WTC11 (cell line): ENCODE results near the gene VEGFA. TPM values are rescaled to one million over a fixed set of nuclear protein-coding genes. Genes with fewer than 3 reads are reported as not detected.

ENCODE experiments used
- ATAC-seq: fragments of 200-7000 bp; cut with Tn5 transposase; 2 replicates; pipeline ENCODE4 v1.10.0; 2021; ENCODE audit warnings: mild to moderate bottlenecking, moderate library complexity
- CTCF ChIA-PET: fragments of 300-600 bp; sonication (Branson Sonifier 250); formaldehyde crosslinking; loops from one replicate; lab custom pipeline; 2021; ENCODE audit warnings: antibody characterized with exemption; lab: Charles Lee
- POLR2A ChIA-PET: fragments of 350-600 bp; sonication (Branson Sonifier 250); formaldehyde crosslinking; loops from one replicate; lab custom pipeline; 2021; ENCODE audit warnings: antibody characterized with exemption; lab: Charles Lee
- DNase-seq: peaks from one replicate; pipeline ENCODE4 v3.0.0; 2021; ENCODE audit warnings: low spot score
- H3K27ac Mint-ChIP-seq: 2 replicates; pipeline ENCODE4 v1.8.0; 2021; ENCODE audit warnings: mixed read lengths
- H3K27me3 Mint-ChIP-seq: 2 replicates; pipeline ENCODE4 v1.8.0; 2021; ENCODE audit warnings: low read depth, mild to moderate bottlenecking, moderate library complexity, mixed read lengths
- H3K36me3 Mint-ChIP-seq: 2 replicates; pipeline ENCODE4 v1.8.0; 2021; ENCODE audit warnings: mixed read lengths
- H3K4me1 Mint-ChIP-seq: 2 replicates; pipeline ENCODE4 v1.8.0; 2022; ENCODE audit warnings: mixed read lengths
- H3K4me3 Mint-ChIP-seq: 2 replicates; pipeline ENCODE4 v1.8.0; 2021; ENCODE audit warnings: mild to moderate bottlenecking, moderate library complexity, mixed read lengths
- H3K9me3 Mint-ChIP-seq: 2 replicates; pipeline ENCODE4 v1.8.0; 2021; ENCODE audit warnings: mixed read lengths
- ATF6 ChIP-seq: sonication (generic); formaldehyde crosslinking; IDR thresholded peaks from 2 replicates; pipeline ENCODE4 v1.8.1; 2023; ENCODE audit warnings: mild to moderate bottlenecking, missing genetic modification reagents
- CDX4 ChIP-seq: fragments of 250-450 bp; sonication (Bioruptor Pico); IDR thresholded peaks from 2 replicates; pipeline ENCODE4 v1.9.0; 2021; ENCODE audit warnings: moderate library complexity, mild to moderate bottlenecking, inconsistent platforms, borderline replicate concordance
- FOXP4 ChIP-seq: sonication (generic); formaldehyde crosslinking; IDR thresholded peaks from 2 replicates; pipeline ENCODE4 v1.8.0; 2022; ENCODE audit warnings: mild to moderate bottlenecking, missing genetic modification reagents
- HMGXB4 ChIP-seq: sonication (generic); formaldehyde crosslinking; IDR thresholded peaks from 2 replicates; pipeline ENCODE4 v1.8.1; 2023; ENCODE audit warnings: mild to moderate bottlenecking, moderate library complexity, missing genetic modification reagents
- MYBL2 ChIP-seq: sonication (generic); formaldehyde crosslinking; IDR thresholded peaks from 2 replicates; pipeline ENCODE4 v1.8.1; 2023; ENCODE audit warnings: mild to moderate bottlenecking, moderate library complexity, missing genetic modification reagents
- NR1H2 ChIP-seq: sonication (generic); formaldehyde crosslinking; IDR thresholded peaks from 2 replicates; pipeline ENCODE4 v1.9.0; 2021; ENCODE audit warnings: mild to moderate bottlenecking, moderate library complexity, missing genetic modification reagents
- SOX15 ChIP-seq: fragments of 250-450 bp; sonication (Bioruptor Pico); IDR thresholded peaks from 2 replicates; pipeline ENCODE4 v1.9.0; 2021; ENCODE audit warnings: mild to moderate bottlenecking
- STAT6 ChIP-seq: sonication (generic); formaldehyde crosslinking; conservative IDR thresholded peaks from 2 replicates; pipeline ENCODE4 v1.8.1; 2023; ENCODE audit warnings: mild to moderate bottlenecking, low read depth, missing genetic modification reagents, moderate library complexity
- USF1 ChIP-seq: sonication (generic); formaldehyde crosslinking; IDR thresholded peaks from 2 replicates; pipeline ENCODE4 v1.8.0; 2022; ENCODE audit warnings: mild to moderate bottlenecking, missing genetic modification reagents
- ZMAT4 ChIP-seq: fragments of 250-450 bp; sonication (Bioruptor Pico); IDR thresholded peaks from 2 replicates; pipeline ENCODE4 v1.9.0; 2021; ENCODE audit warnings: mild to moderate bottlenecking
- ZNF232 ChIP-seq: sonication (generic); formaldehyde crosslinking; IDR thresholded peaks from 2 replicates; pipeline ENCODE4 v1.8.0; 2022; ENCODE audit warnings: mild to moderate bottlenecking, missing genetic modification reagents
- ZNF416 ChIP-seq: fragments of 250-450 bp; sonication (Bioruptor Pico); IDR thresholded peaks from 2 replicates; pipeline ENCODE4 v1.9.0; 2021; ENCODE audit warnings: mild to moderate bottlenecking, inconsistent platforms
- ZNF532 ChIP-seq: fragments of 250-450 bp; sonication (Bioruptor Pico); IDR thresholded peaks from 2 replicates; pipeline ENCODE4 v1.9.0; 2021; ENCODE audit warnings: mild to moderate bottlenecking, borderline replicate concordance
- total RNA-seq: library from RNA; stranded (reverse); gene quantifications from 3 replicates; pipeline ENCODE4 v1.2.3, GENCODE V29; 2021

Gene VEGFA
- total RNA-seq, 1 experiment from 2014 or later, result 43.8 TPM

GRCh38 chr6:43727634-43728033 is 42.4 kb upstream of the VEGFA start:
- ChIA-PET CTCF (interaction anchor here (0.9 to 1.3 kb wide), 3 partner anchors 47 to 351 kb away, joined by 3 to 6 read pairs (median 4); no protein-coding TSS in a partner anchor), POLR2A (no interaction called here)
- DNase-seq (no peak), ATAC-seq (no peak)
- Mint-ChIP-seq H3K27ac (no peak overlapping the region), H3K36me3 (peaks cover 11% of the 10 kb centered on the region; the same call in 1 of the 2 replicates), H3K4me1 (peaks cover 12% of the 10 kb centered on the region), H3K9me3 (peaks cover 28% of the 10 kb centered on the region), H3K27me3 (no peaks in the 10 kb centered on the region; the same call in 1 of the 2 replicates), H3K4me3 (no peak overlapping the region)
- TF ChIP-seq STAT6 (no peak), CDX4 (CRISPR knock-in tag) (no peak)
- TF ChIP-seq, all 79 proteins: peak for 0

- POLR2A ChIA-PET, result interaction anchor here (0.6 kb wide), 1 partner anchor 14 kb away, joined by 3 read pairs; no protein-coding TSS in a partner anchor
- ATAC-seq (no peak), DNase-seq (no peak)
- H3K4me1 Mint-ChIP-seq, result peaks cover 12% of the 10 kb centered on the region
- H3K27me3 Mint-ChIP-seq, result no peaks in the 10 kb centered on the region; the same call in 1 of the 2 replicates
- H3K9me3 Mint-ChIP-seq, result peaks cover 29% of the 10 kb centered on the region
- H3K27ac Mint-ChIP-seq, result no peak overlapping the region
- CTCF ChIA-PET, result interaction anchor here (0.8 to 1.3 kb wide), 4 partner anchors 41 to 350 kb away, joined by 3 to 6 read pairs (median 4); partner anchors contain the start of gene VEGFA
- H3K36me3 Mint-ChIP-seq, result peaks cover 11% of the 10 kb centered on the region; the same call in 1 of the 2 replicates
- TF ChIP-seq ZMAT4 (CRISPR knock-in tag) (no peak), USF1 (CRISPR knock-in tag) (no peak), HMGXB4 (CRISPR knock-in tag) (no peak), ZNF416 (CRISPR knock-in tag) (no peak), ATF6 (CRISPR knock-in tag) (no peak), ZNF532 (CRISPR knock-in tag) (no peak), ZNF232 (CRISPR knock-in tag) (no peak), FOXP4 (no peak), SOX15 (CRISPR knock-in tag) (no peak), NR1H2 (CRISPR knock-in tag) (no peak), CDX4 (CRISPR knock-in tag) (no peak), MYBL2 (CRISPR knock-in tag) (no peak)
- H3K4me3 Mint-ChIP-seq, result no peak overlapping the region
These were observed 41.4 kb upstream of the VEGFA start for GRCh38 chr6:43728586-43728985.
